22Rv1 (cell line): ENCODE measurements around the gene LRRC3B.

Experiments used
- CTCF ChIP-seq: fragments of 450-650 bp; IDR thresholded peaks from 2 replicates; pipeline ENCODE4 v1.5.1; 2017; ENCODE audit warnings: mild to moderate bottlenecking
- ZFX ChIP-seq: fragments of 450-650 bp; IDR thresholded peaks from 2 replicates; pipeline ENCODE4 v1.6.1; 2017; ENCODE audit warnings: antibody characterized with exemption, borderline replicate concordance

GRCh38 chr3:26574766-26575165 lies 47.8 kb upstream of the LRRC3B start:
- TF ChIP-seq CTCF (no peak), ZFX (no peak)
